GM23338 (cell line): ENCODE results near the gene RAD51B. TPM values are rescaled to one million over a fixed set of nuclear protein-coding genes. Genes with fewer than 3 reads are reported as not detected.

ENCODE experiments used
- ATAC-seq: fragments of 200-7000 bp; cut with Tn5 transposase; 3 replicates; pipeline ENCODE4 v1.9.1; 2020
- DNase-seq: peaks from one replicate; pipeline ENCODE4 v3.0.0-alpha.2; 2015; ENCODE audit warnings: low spot score
- H2AFZ ChIP-seq: fragments of 200-600 bp; sonication (generic); 2 replicates; pipeline ENCODE4 v1.8.0; 2016; ENCODE audit warnings: antibody characterized with exemption, mild to moderate bottlenecking, moderate library complexity
- H3F3A ChIP-seq: fragments of 200-600 bp; sonication (generic); replicated peaks from 2 replicates; pipeline ENCODE4 v1.8.0; 2017; ENCODE audit warnings: antibody characterized with exemption, mixed run types, low read depth
- H3K27ac ChIP-seq: fragments of 200-600 bp; sonication (generic); 2 replicates; pipeline ENCODE4 v1.6.1; 2016; ENCODE audit warnings: low read depth
- H3K27me3 ChIP-seq: fragments of 200-600 bp; sonication (generic); 2 replicates; pipeline ENCODE4 v1.8.0; 2016; ENCODE audit warnings: mild to moderate bottlenecking, mixed run types, moderate library complexity; ENCODE audit not compliant: insufficient read depth
- H3K36me3 ChIP-seq: fragments of 200-600 bp; sonication (generic); 2 replicates; pipeline ENCODE4 v1.8.0; 2016; ENCODE audit warnings: mild to moderate bottlenecking; ENCODE audit not compliant: insufficient read depth
- H3K4me1 ChIP-seq: fragments of 200-600 bp; sonication (generic); 2 replicates; pipeline ENCODE4 v1.8.0; 2016; ENCODE audit warnings: mild to moderate bottlenecking, moderate library complexity; ENCODE audit not compliant: insufficient read depth
- H3K4me2 ChIP-seq: fragments of 200-600 bp; sonication (generic); 2 replicates; pipeline ENCODE4 v1.7.1; 2017; ENCODE audit warnings: mixed run types
- H3K4me3 ChIP-seq: fragments of 200-600 bp; sonication (generic); 2 replicates; pipeline ENCODE4 v1.6.1; 2016; ENCODE audit warnings: mixed run types
- H3K79me2 ChIP-seq: fragments of 200-600 bp; sonication (generic); replicated peaks from 2 replicates; pipeline ENCODE4 v1.8.0; 2017; ENCODE audit warnings: mild to moderate bottlenecking; ENCODE audit not compliant: insufficient read depth
- H3K9me2 ChIP-seq: fragments of 200-600 bp; sonication (generic); 2 replicates; pipeline ENCODE4 v1.8.0; 2017; ENCODE audit not compliant: insufficient read depth
- H4K20me1 ChIP-seq: fragments of 200-600 bp; sonication (generic); replicated peaks from 2 replicates; pipeline ENCODE4 v1.8.0; 2017; ENCODE audit warnings: mild to moderate bottlenecking; ENCODE audit not compliant: insufficient read depth
- H3K27ac Mint-ChIP-seq: 2 replicates; pipeline ENCODE4 v1.8.0; 2020; ENCODE audit warnings: inconsistent platforms, mild to moderate bottlenecking, moderate library complexity, mixed read lengths
- H3K27me3 Mint-ChIP-seq: 3 replicates; pipeline ENCODE4 v1.8.0; 2022; ENCODE audit warnings: low read depth, mild to moderate bottlenecking, moderate library complexity, mixed read lengths, inconsistent platforms; ENCODE audit not compliant: insufficient read depth, poor library complexity
- H3K36me3 Mint-ChIP-seq: 3 replicates; pipeline ENCODE4 v1.8.0; 2021; ENCODE audit warnings: low read depth, mild to moderate bottlenecking, inconsistent platforms, moderate library complexity, mixed read lengths
- H3K4me1 Mint-ChIP-seq: 3 replicates; pipeline ENCODE4 v1.8.0; 2020; ENCODE audit warnings: mild to moderate bottlenecking, inconsistent platforms, mixed read lengths
- H3K4me3 Mint-ChIP-seq: 3 replicates; pipeline ENCODE4 v1.8.0; 2021; ENCODE audit warnings: moderate library complexity, mild to moderate bottlenecking, inconsistent platforms, mixed read lengths
- H3K9me3 Mint-ChIP-seq: 3 replicates; pipeline ENCODE4 v1.8.0; 2020; ENCODE audit warnings: moderate library complexity, mild to moderate bottlenecking, inconsistent platforms, mixed read lengths
- CTCF ChIP-seq, 2 experiments: fragments of 200-600 bp in 1 of 2; sonication (generic) in 1 of 2; conservative IDR thresholded peaks; 2 replicates each; pipeline versions ENCODE4 v1.5.1 to v1.6.1; 2016 to 2017; ENCODE audit warnings: antibody characterized with exemption in 2 of 2, low read depth in 2 of 2, mild to moderate bottlenecking in 2 of 2, moderate library complexity in 1 of 2
- ETS1 ChIP-seq: IDR thresholded peaks from 2 replicates; pipeline ENCODE4 v1.6.1; 2016; ENCODE audit warnings: antibody characterized with exemption
- EZH2 ChIP-seq: fragments of 200-600 bp; sonication (generic); IDR thresholded peaks from one replicate; pipeline ENCODE4 v1.8.0; 2017; ENCODE audit warnings: antibody characterized with exemption, mild to moderate bottlenecking, low read depth; ENCODE audit not compliant: unreplicated experiment
- EZH2phosphoT487 ChIP-seq: fragments of 200-600 bp; sonication (generic); IDR thresholded peaks from one replicate; pipeline ENCODE4 v1.8.1; 2018; ENCODE audit warnings: antibody characterized with exemption; ENCODE audit not compliant: unreplicated experiment
- JUNB ChIP-seq: IDR thresholded peaks from one replicate; pipeline ENCODE4 v1.6.1; 2016; ENCODE audit warnings: antibody characterized with exemption; ENCODE audit not compliant: unreplicated experiment
- NANOG ChIP-seq: IDR thresholded peaks from 2 replicates; pipeline ENCODE4 v1.6.1; 2016; ENCODE audit warnings: antibody characterized with exemption, borderline replicate concordance
- REST ChIP-seq: IDR thresholded peaks from one replicate; pipeline ENCODE4 v1.6.1; 2018; ENCODE audit warnings: antibody characterized with exemption; ENCODE audit not compliant: unreplicated experiment
- ZNF331 ChIP-seq: fragments of 250-450 bp; sonication (Bioruptor Pico); IDR thresholded peaks from 2 replicates; pipeline ENCODE4 v1.5.0; 2020; ENCODE audit warnings: low read depth, mild to moderate bottlenecking, moderate library complexity
- ZNF462 ChIP-seq: fragments of 250-450 bp; sonication (Bioruptor Pico); IDR thresholded peaks from 2 replicates; pipeline ENCODE4 v1.5.0; 2020; ENCODE audit warnings: mild to moderate bottlenecking, moderate library complexity
- polyA plus RNA-seq: library from polyadenylated mRNA; unstranded; fragments of >200 nt; fragmentation: Nextera tagmentation; extraction: Ambion mirVana; gene quantifications from 2 replicates; pipeline ENCODE4 v1.2.1, GENCODE V29; 2016
- total RNA-seq: library from RNA; depleted of rRNA; stranded (reverse); fragments of >200 nt; shearing (Covaris generic); gene quantifications from 2 replicates; pipeline ENCODE4 v1.2.3, GENCODE V29; 2014

Gene RAD51B
- total and polyA plus RNA-seq, 2 experiments from 2014 or later = 15.7 to 29.1 TPM

- no peak for TF ChIP-seq ETS1
- no peak for TF ChIP-seq JUNB
- TF ChIP-seq REST = no peak
- no peak for TF ChIP-seq ZNF331 (CRISPR knock-in tag)
- no peak for TF ChIP-seq CTCF (conservative IDR thresholded peaks at IDR 0.05; ENCODE audit: low read depth in 2 of 2)
Measured at GRCh38 chr14:68395604-68396003, 576.0 kb downstream of the RAD51B start (continued).

GRCh38 chr14:68396461-68396860 is 576.9 kb downstream of the RAD51B start:
- ATAC-seq (no peak), DNase-seq (no peak)
- Histone ChIP-seq H4K20me1 (no peaks in the 10 kb centered on the region), H3K4me2 (no peak overlapping the region), H3K79me2 (no peaks in the 10 kb centered on the region), H3K36me3 (no peaks in the 10 kb centered on the region), H3K9me2 (no peaks in the 10 kb centered on the region), H3K4me1 (peaks cover 23% of the 10 kb centered on the region), H3K4me3 (no peak overlapping the region), H2AFZ (no peak overlapping the region), H3F3A (0 out of 2 replicates have a peak, but pooled peaks cover 6% of the 10 kb centered on the region), H3K27ac (no peak overlapping the region), H3K27me3 (no peaks in the 10 kb centered on the region)
- no peaks in the 10 kb centered on the region for H3K9me3 Mint-ChIP-seq
- no peak for TF ChIP-seq ZNF462 (CRISPR knock-in tag)
- no peak for TF ChIP-seq JUNB
- TF ChIP-seq EZH2 = no peak
- no peak for TF ChIP-seq EZH2phosphoT487
- TF ChIP-seq NANOG = no peak
- H3K27ac Mint-ChIP-seq = no peak overlapping the region
- no peak overlapping the region for H3K4me3 Mint-ChIP-seq
- no peaks in the 10 kb centered on the region for H3K36me3 Mint-ChIP-seq
- H3K27me3 Mint-ChIP-seq = no peaks in the 10 kb centered on the region
- H3K4me1 Mint-ChIP-seq = peaks cover 43% of the 10 kb centered on the region
